ENCODE results near the gene PLA2G12B. TPM values are rescaled to one million over a fixed set of nuclear protein-coding genes. Genes with fewer than 3 reads are reported as not detected.

PLA2G12B gene
- total RNA-seq, 3 donors from 2014 or later (not counting 1 experiment from before 2014, with no cell fraction given), result not detected

- Histone ChIP-seq H3K4me3 (ENCODE audit: low read length) (no peak overlapping the region), H3K4me1 (ENCODE audit: control insufficient read depth, insufficient read depth, low read length) (no peaks in the 10 kb centered on the region), H3K27ac (ENCODE audit: low read length) (no peak overlapping the region), H3K27me3 (ENCODE audit: control insufficient read depth, insufficient read depth, low read length) (no peaks in the 10 kb centered on the region), H3K36me3 (ENCODE audit: control insufficient read depth, insufficient read depth, low read length) (no peaks in the 10 kb centered on the region), H3K9me3 (ENCODE audit: control insufficient read depth, insufficient read depth, low read length) (no peaks in the 10 kb centered on the region)
- H3K27ac Mint-ChIP-seq, result no peak overlapping the region
- H3K9me3 Mint-ChIP-seq, result no peaks in the 10 kb centered on the region
- no peak for ATAC-seq
- no peaks in the 10 kb centered on the region for H3K36me3 Mint-ChIP-seq
- no peak overlapping the region for H3K4me3 Mint-ChIP-seq
- DNase-seq, result no peak
- no peak for TF ChIP-seq CTCF (IDR thresholded peaks at IDR 0.05)
- intact Hi-C loops (cut with micrococcal nuclease), result no loop called here
- peaks cover 3 to 12% of the 10 kb centered on the region in 2 donors for H3K27me3 Mint-ChIP-seq (ENCODE audit: low read depth in 2 of 2)
- H3K4me1 Mint-ChIP-seq, result no peaks in the 10 kb centered on the region
- WGBS (ENCODE audit: insufficient coverage), result 97% methylated on average over 4 of the region's 5 CpGs
Measured at GRCh38 chr10:72952642-72953158, 1.9 kb downstream of the PLA2G12B start.

- no peak overlapping the region for H3K4me3 Mint-ChIP-seq
- Histone ChIP-seq H3K4me1 (ENCODE audit: control insufficient read depth, insufficient read depth, low read length) (no peaks in the 10 kb centered on the region), H3K27me3 (ENCODE audit: control insufficient read depth, insufficient read depth, low read length) (no peaks in the 10 kb centered on the region), H3K27ac (ENCODE audit: low read length) (no peak overlapping the region), H3K4me3 (ENCODE audit: low read length) (no peak overlapping the region), H3K9me3 (ENCODE audit: control insufficient read depth, insufficient read depth, low read length) (no peaks in the 10 kb centered on the region), H3K36me3 (ENCODE audit: control insufficient read depth, insufficient read depth, low read length) (no peaks in the 10 kb centered on the region)
- DNase-seq, result no peak
- H3K9me3 Mint-ChIP-seq, result no peaks in the 10 kb centered on the region
- intact Hi-C loops (cut with micrococcal nuclease), result no loop called here
- no peaks in the 10 kb centered on the region for H3K36me3 Mint-ChIP-seq
- peaks cover 2 to 7% of the 10 kb centered on the region in 2 donors for H3K27me3 Mint-ChIP-seq (ENCODE audit: low read depth in 2 of 2)
- no peak overlapping the region for H3K27ac Mint-ChIP-seq
- no peak for ATAC-seq
- 93% methylated on average over 6 of the region's 6 CpGs for WGBS (ENCODE audit: insufficient coverage)
- H3K4me1 Mint-ChIP-seq, result no peaks in the 10 kb centered on the region
- TF ChIP-seq CTCF (IDR thresholded peaks at IDR 0.05), result no peak
Measured at GRCh38 chr10:72952189-72952588, 2.4 kb downstream of the PLA2G12B start.

GRCh38 chr10:72951760-72952159 lies 2.8 kb downstream of the PLA2G12B start:
- H3K4me3 ChIP-seq (ENCODE audit: low read length), result no peak overlapping the region
- H3K27me3 ChIP-seq (ENCODE audit: control insufficient read depth, insufficient read depth, low read length), result no peaks in the 10 kb centered on the region
- intact Hi-C loops (cut with micrococcal nuclease), result no loop called here
- no peak for DNase-seq
- no peak overlapping the region for H3K4me3 Mint-ChIP-seq
- H3K9me3 ChIP-seq (ENCODE audit: control insufficient read depth, insufficient read depth, low read length), result no peaks in the 10 kb centered on the region
- H3K4me1 Mint-ChIP-seq, result no peaks in the 10 kb centered on the region
- no peaks in the 10 kb centered on the region for H3K36me3 ChIP-seq (ENCODE audit: control insufficient read depth, insufficient read depth, low read length)
- H3K27ac ChIP-seq (ENCODE audit: low read length), result no peak overlapping the region
- no peak overlapping the region for H3K27ac Mint-ChIP-seq
- peaks cover 0 to 7% of the 10 kb centered on the region in 2 donors for H3K27me3 Mint-ChIP-seq (ENCODE audit: low read depth in 2 of 2)
- TF ChIP-seq CTCF (IDR thresholded peaks at IDR 0.05), result no peak
- WGBS (ENCODE audit: insufficient coverage), result 87% methylated on average over 3 of the region's 3 CpGs
- no peaks in the 10 kb centered on the region for H3K36me3 Mint-ChIP-seq
- ATAC-seq, result no peak
- no peaks in the 10 kb centered on the region for H3K9me3 Mint-ChIP-seq
- H3K4me1 ChIP-seq (ENCODE audit: control insufficient read depth, insufficient read depth, low read length), result no peaks in the 10 kb centered on the region

- Mint-ChIP-seq H3K4me3 (no peak overlapping the region), H3K36me3 (no peaks in the 10 kb centered on the region), H3K27ac (no peak overlapping the region), H3K9me3 (no peaks in the 10 kb centered on the region), H3K4me1 (no peaks in the 10 kb centered on the region), H3K27me3 (ENCODE audit: low read depth in 2 of 2) (peaks cover 9 to 18% of the 10 kb centered on the region in 2 donors)
- DNase-seq (no peak), ATAC-seq (no peak)
- Histone ChIP-seq H3K4me1 (ENCODE audit: control insufficient read depth, insufficient read depth, low read length) (no peaks in the 10 kb centered on the region), H3K9me3 (ENCODE audit: control insufficient read depth, insufficient read depth, low read length) (no peaks in the 10 kb centered on the region), H3K36me3 (ENCODE audit: control insufficient read depth, insufficient read depth, low read length) (no peaks in the 10 kb centered on the region), H3K4me3 (ENCODE audit: low read length) (no peak overlapping the region), H3K27me3 (ENCODE audit: control insufficient read depth, insufficient read depth, low read length) (no peaks in the 10 kb centered on the region), H3K27ac (ENCODE audit: low read length) (no peak overlapping the region)
- intact Hi-C loops (cut with micrococcal nuclease), result no loop called here
- no peak for TF ChIP-seq CTCF (IDR thresholded peaks at IDR 0.05)
- 84% methylated on average over 6 of the region's 6 CpGs for WGBS (ENCODE audit: insufficient coverage)
Measured at GRCh38 chr10:72948762-72949161, 5.8 kb downstream of the PLA2G12B start.

Data from natural killer cell (primary cell).